NCI-H2107 treated with DMSO at 0.1 percent for 48 hours (cell line): ENCODE data around the gene KRT31.
"Not testable (repeated sequence)": the region's sequence is repeated elsewhere in the genome, so short reads cannot be mapped to it uniquely, and the experiment has no call there.

Experiments
- DNase-seq: peaks from one replicate; lab custom pipeline; 2025; ENCODE audit not compliant: unreplicated experiment; lab: John Stamatoyannopoulos, UW

KRT31 gene

GRCh38 chr17:41396996-41397660 is at the start of gene KRT31:
Gene KRT31, minus strand, starts transcription at chr17:41397608. Its CDS starts 69 bp downstream, at chr17:41397539.
- DNase-seq = no peak

GRCh38 chr17:41446806-41447205 is 49.4 kb upstream of the KRT31 start:
- DNase-seq = no peak

DNA sequence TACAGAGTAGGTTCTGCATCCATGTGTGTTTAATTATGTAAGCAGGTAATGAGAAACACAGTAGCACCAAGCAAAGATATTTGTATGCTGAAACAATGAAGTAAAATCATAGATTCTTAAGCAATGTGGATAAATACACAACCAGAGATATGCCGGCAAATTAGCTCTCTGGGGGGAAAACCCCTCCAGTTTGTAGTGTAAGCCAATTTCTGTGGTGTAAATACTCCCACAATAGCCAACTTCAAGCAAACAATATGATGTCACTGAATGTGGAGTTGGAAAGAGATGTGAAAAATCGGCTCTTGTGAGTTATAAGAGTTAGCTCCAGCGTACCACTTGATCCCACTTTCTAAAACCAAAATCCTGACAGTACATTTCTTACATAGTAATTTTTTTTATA is 47.2 kb upstream of the KRT31 start:
- no peak for DNase-seq

DNA sequence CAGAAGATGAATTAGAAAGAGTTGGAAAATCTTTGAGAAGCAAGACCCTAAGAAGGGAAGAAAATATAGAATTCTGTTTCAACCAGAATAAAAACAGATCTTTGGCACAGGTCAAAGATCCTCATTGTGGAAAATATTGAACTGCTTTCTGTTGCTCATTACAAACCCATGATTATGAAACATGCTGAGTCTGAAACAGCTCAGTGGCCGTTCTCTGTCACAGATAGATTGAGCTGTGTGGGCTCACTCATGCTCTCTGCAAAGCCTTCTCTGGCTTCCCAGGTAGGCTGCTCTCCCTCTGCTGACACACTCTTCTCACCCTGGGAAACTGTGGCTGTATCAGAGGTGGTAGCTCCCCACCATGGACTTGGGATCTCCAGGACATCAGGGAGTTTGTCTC is 46.8 kb upstream of the KRT31 start:
- no peak for DNase-seq

- no peak for DNase-seq
These were observed 45.3 kb upstream of the KRT31 start for GRCh38 chr17:41442739-41443138.

DNA sequence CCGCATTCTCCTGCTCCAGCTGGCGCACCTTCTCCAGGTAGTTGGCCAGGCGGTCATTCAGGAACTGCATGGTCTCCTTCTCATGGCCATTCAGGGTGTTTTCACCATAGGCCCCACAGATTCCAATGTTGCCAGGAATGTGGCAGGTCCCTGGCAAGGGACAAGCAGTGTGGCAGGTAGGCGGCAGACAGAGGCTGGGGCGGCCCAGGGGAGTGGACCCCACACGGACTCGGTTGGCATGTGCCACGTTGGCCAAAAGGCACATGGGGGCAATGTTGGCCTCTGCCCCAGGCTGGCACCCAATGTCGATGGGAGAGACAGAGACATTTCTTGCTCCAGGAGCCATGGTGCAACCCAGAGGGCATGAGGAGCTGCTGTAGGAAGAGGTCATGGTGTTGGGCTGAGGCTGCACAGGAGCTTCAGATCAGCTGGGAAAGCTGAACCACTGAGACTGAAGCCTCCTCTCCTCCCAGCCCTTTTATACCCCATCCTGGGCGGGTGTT is 43.2 kb upstream of the KRT31 start, which contains the start of gene KRT38:
KRT38 (minus strand) TSS at position 453 of the 503 bp plus-strand sequence; CDS start at position 391, 62 bp downstream.
- DNase-seq = no peak

DNA sequence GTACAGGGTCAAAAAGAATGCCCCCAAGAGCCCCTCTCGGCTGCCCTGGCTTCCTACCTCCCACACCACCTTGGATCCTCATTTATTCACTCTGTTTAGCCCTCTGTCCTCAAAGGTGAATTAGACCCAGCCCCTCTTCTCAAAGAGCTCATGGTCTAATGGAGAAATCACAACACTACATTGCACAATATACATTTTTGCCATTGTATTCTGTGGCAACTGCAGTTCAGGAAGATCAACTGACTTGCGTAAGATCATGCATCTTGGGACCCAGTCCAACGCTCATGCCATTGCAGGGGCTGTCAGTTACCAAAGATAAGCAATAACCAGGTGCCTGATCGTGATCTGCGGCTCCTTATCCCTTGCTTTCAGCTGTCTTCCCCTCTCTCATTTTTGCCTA is 42.0 kb upstream of the KRT31 start:
- no peak for DNase-seq

- no peak for DNase-seq
These were observed 40.4 kb upstream of the KRT31 start for GRCh38 chr17:41437769-41438168.

GRCh38 chr17:41437254-41437653 is 39.8 kb upstream of the KRT31 start:
- DNase-seq = no peak

- no peak for DNase-seq
These were observed 37.0 kb upstream of the KRT31 start for GRCh38 chr17:41434415-41434814.

DNA sequence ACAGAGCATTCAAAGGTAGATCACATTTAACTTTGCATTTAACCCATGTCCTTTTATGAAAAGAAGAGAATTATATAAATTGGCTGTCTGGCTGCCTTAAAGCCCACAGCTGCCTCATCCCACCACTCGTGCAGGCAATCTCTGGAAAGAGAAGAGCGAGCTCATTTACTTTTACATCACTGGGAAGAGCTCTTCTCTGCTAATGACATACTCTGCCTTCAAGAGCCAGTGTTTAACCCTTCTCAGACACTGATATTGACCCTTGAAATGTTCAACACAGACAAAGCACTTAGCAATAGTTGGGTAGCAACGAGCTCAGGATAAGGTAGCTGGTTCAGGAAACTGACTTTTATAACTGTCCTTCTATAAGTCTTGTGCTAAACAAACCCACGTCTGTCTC is 36.6 kb upstream of the KRT31 start:
- DNase-seq = no peak

- DNase-seq = no peak
These were observed 36.2 kb upstream of the KRT31 start for GRCh38 chr17:41433586-41433985.

DNA sequence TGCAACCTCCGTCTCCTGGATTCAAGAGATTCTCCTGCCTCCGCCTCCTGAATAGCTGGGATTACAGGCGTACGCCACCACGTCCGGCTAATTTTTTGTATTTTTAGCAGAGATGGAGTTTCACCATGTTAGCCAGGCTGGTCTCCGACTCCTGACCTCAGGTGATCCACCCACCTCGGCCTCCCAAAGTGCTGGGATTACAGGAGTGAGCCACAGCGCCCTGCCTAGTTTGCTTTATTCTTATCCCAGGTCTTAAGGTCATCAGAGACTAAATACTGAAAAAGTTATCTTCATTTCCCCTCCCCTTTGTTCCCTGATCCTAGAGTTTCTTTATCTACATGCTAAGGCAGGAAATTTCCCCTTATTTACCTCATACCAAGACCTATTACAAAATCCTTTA is 33.0 kb upstream of the KRT31 start:
- not testable (repeated sequence) for DNase-seq

DNA sequence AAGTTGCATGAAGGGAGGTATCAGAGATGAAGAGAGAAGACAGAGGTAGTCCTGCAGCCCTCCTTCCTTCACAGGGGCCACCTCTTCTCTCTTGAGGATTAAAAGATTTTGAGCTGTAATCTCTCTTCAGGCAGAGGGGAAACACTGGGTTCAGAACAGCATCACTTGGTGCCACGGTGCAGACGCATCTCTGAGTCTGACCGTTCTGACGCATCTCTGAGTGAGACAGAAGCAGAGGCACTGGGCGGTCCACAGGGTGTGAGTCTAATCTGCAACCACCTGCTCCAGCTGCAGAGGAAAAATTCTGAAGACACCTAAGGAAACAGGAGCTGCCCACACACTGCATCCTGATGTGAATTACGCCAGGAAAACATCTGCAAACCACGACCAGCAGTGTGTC is 32.3 kb upstream of the KRT31 start:
- no peak for DNase-seq

DNA sequence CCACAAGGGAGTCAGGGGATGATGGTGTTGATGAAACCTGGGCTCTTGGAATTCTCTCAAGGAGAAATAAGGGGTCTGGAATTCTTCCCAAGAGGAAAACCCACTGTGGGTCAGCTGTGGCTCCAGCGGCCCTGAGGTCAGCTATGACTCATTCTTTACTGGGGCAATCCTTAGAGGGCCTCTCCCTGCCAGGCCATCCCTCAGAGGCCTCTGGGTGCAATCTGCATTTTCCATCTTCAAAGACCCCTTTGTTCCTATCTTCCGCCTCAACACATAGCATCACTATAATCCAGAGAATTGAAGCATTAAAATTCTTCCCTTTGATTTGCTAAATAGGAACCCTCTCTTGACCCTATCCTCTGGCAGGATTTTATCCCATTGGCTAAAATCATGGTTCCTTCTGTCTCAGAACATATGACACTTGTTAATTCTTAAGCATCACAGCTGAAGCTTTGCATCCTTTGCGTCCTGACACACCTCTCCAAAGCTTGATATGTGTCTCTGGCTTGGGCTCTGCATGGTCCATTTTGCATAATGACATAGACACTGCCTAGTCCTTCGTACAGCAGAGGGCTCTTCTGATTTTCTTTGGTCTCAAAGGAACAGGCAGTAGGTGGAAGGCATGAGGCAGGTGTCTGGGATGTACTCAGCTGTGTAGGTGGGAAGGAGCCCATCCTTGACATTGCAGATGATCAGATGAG is 31.3 kb upstream of the KRT31 start:
- DNase-seq = no peak

GRCh38 chr17:41424111-41424635 is 26.8 kb upstream of the KRT31 start, which contains the start of gene KRT37:
Gene KRT37, minus strand, starts transcription at chr17:41424585. Its CDS starts 62 bp downstream, at chr17:41424523.
- DNase-seq = no peak

- DNase-seq = not testable (repeated sequence)
These were observed 25.2 kb upstream of the KRT31 start for GRCh38 chr17:41422586-41422985.

GRCh38 chr17:41421617-41422016 is 24.2 kb upstream of the KRT31 start:
- DNase-seq = no peak

- DNase-seq = no peak
These were observed 23.7 kb upstream of the KRT31 start for GRCh38 chr17:41421116-41421515.

GRCh38 chr17:41420134-41420533 is 22.7 kb upstream of the KRT31 start:
- no peak for DNase-seq

DNA sequence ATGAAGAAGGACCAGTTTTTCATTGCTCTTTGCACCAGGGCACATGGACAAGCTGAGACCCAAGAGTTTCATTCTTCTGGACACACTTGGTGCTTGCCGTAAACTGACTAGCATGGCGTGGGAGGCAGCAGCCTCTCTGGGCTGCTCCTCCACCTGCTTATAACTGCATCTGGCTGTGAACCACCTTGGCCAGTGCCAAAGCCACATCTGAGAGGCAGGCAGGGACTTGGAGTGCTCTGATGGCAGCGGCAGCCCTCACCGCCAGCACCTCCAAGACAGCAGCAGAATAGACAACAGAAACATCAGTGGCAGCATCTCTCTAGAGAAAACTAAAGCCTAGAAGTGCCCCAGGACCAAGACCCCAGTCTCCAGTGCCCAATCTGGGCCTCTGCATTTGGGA is 22.3 kb upstream of the KRT31 start:
- DNase-seq = no peak
